Amniotic stem cell (primary cell): ENCODE data around the gene FITM1.
A peak's percentile ranks its signal among the peaks of the same experiment; 100 is the strongest.

Experiments used
- DNase-seq: peaks from one replicate; lab custom pipeline; 2025; lab: John Stamatoyannopoulos, UW

FITM1 gene

DNA sequence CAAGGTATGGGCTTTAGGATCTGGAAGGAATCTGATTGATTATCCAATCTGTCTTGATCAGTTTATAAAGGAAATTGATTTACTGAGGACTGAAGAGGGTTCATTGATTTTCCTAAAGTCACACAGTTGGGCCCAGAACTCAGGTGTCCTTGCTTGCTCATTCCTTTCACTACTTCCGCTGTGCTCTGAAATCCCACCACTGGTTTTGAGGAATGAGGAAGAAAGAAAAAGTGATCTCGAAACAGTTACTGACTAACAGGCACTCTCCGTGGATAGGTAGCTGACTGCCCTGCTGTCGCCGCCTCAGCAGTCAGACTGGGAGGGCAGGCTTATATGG, at the start of gene FITM1:
Gene FITM1 (plus strand): TSS at position 280 of the 337 bp plus-strand sequence. CDS start 905 bp downstream, outside the sequence.
- no peak for DNase-seq

- peak; percentile 18 for DNase-seq
These were observed 49.3 kb upstream of the FITM1 start for GRCh38 chr14:24080888-24081738.

DNA sequence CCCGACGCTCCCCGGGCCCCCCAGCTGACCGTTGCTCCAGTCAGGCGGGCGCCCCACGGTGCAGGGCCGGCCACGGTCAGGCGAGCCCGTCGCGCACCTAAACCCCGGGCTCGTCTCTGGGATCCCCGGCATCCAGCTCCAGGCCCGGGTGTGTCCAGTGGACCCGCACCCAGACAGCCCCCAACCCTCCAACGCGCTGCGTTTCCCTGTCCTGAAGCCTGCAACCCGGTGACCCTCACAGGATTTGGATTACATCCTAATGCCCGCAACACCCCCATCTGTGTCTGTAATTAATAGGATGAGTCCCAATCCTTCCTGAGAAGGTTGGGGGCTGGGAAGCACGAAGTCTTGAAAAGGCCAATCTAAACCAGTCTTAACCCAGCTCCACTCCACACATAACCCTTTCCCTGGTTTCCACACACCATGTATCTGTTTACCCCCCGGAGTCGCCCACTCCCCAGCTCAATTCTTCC, 48.7 kb upstream of the FITM1 start:
- DNase-seq = no peak

DNA sequence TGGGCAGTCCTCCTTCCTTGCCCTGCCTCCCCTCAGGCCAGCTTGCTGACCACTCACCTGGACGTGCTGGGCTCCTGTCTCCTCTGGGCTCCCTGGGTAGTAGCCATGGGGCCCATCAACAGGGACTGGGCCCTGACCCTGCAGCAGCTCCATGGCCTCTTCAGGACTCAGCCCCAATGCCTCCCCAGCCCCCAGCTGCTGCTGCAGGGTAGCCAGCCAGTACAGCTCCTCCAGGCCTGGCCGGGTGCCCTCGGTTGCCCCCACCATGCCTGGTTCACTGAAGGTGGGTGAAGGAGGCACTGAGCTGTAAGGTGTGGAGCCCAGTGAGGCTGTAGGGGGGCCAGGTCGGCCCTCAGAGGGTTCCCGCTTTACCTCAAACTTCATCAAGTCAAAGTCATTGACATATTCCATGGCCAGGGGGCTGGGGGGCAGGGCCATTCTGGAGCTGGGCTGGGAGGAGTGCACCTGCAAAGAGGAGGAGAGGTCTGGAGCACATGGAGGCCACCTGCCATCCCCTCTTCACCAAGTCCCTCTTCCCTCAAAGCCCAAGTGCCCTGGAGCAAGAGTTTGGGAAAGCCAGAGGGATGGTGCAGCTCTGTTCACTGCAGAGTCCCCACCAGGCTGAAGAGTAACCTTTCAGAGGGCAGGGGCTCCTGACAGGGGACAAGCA, 47.9 kb upstream of the FITM1 start:
- DNase-seq = no peak

DNA sequence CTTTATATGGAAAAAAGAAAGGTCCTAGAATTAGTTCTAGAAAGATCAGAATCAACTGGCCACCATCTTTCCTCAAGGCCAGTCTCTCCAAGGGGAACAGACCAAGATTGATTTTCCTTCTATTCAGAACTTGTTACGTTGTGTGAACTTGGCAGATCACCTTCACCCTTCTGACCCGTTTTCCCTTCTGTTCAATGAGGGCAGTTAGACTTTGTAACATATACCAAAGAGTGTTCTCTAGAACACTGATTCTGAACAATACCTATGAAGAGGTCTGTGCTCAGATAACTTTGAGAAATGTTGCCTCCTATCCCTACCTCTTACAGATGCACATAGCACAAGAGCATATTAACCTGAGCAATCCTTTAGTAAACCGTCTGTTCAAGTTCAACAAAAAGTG, 47.0 kb upstream of the FITM1 start:
- no peak for DNase-seq

GRCh38 chr14:24084440-24084839, 46.0 kb upstream of the FITM1 start:
- DNase-seq = no peak

DNA sequence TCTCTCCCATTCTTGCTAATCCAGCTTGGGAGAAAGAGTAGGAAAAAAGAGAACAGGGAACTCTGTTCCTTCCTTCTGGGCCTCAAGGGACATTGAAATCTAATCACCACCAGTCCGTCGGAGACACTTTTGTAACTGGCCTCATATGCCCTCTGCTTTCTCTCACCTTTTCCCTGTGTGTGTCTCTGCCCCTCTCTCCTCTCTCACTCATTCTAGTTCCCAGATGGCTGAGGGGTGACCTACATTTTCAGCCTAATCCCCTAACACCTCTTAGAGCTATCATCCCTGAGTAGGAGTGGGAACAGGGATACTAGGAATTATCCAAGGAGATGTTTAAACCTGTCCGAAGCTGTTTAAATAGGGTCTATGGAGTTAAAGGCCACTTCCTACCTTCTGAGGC, 45.2 kb upstream of the FITM1 start:
- DNase-seq = no peak

DNA sequence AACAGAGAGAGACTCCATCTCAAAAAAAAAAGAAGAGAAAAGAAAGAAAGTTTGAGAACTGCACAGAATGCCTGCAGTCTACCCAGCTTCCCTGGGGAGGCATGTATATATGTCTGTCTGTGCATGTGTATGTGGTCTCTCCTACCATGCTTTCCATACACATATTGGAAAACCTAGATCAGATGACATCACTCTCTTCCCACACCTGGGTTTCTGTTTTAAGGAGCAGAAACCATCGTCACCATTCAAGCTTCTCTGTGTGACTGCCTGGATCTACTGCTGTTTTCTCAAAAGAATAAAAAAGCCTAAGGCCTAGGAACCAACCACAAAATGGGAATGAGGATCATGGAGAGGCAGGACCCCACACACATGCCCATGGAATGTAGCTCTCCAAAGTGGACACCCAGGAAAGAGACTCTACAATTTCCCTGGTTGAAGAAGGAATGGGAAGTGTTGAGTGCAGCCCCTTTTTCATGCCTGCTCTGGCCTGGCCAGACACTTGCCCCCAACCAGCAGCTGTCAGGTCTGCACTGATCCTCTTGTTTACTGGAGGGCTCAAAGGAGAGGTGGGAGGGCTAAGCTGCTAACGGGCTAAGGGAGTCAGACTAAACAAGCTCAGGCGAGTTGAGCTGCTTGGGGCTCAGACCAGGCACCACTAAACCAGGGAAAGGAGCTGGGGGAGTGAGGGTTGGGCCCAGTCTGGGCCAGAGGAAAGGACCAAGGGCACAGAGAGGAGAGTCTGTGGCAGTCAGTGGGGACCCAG, 44.1 kb upstream of the FITM1 start:
- DNase-seq = no peak

- no peak for DNase-seq
These were observed 43.5 kb upstream of the FITM1 start for GRCh38 chr14:24087004-24087403.

- no peak for DNase-seq
These were observed 42.4 kb upstream of the FITM1 start for GRCh38 chr14:24088095-24088494.

DNA sequence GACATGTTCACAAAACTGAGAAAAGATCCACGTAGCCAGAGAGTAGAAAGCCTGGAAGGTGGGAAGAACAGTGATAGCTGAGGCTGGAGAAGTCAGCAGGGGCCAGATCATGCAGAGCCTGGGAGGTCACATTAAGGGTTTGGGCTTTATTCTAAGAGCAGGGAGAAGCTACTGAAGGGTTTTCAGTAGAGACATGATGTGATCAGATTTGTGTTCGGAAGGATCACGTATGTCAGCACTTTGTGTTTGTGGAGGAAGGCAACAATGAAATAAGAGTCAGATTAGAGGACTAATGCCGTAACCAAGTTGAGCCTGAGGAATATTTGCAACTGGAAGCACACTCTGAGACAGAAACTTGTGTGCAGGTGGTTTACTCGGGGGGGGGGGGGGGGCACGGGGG, 40.6 kb upstream of the FITM1 start:
- DNase-seq = no peak

DNA sequence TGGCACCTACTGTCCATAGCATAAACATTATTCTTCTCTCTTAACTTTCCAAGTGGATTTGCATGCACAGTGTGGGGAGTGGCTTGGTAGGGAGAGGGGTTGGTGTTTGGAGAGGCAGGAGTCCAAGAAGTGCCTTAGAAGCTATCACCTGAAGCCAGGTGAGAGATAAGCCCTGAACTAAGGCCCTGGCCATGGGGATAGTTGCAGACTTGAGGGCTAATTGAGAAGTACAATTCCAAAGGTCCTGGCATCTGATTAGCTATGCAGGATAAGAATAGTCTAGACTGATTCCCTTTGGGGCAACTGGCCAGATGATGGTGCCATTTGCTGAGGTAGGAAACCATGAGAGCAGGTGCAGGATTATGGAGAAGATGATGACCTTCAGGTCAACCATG, 38.4 kb upstream of the FITM1 start:
- no peak for DNase-seq

- DNase-seq = no peak
These were observed 37.8 kb upstream of the FITM1 start for GRCh38 chr14:24092505-24093206.

DNA sequence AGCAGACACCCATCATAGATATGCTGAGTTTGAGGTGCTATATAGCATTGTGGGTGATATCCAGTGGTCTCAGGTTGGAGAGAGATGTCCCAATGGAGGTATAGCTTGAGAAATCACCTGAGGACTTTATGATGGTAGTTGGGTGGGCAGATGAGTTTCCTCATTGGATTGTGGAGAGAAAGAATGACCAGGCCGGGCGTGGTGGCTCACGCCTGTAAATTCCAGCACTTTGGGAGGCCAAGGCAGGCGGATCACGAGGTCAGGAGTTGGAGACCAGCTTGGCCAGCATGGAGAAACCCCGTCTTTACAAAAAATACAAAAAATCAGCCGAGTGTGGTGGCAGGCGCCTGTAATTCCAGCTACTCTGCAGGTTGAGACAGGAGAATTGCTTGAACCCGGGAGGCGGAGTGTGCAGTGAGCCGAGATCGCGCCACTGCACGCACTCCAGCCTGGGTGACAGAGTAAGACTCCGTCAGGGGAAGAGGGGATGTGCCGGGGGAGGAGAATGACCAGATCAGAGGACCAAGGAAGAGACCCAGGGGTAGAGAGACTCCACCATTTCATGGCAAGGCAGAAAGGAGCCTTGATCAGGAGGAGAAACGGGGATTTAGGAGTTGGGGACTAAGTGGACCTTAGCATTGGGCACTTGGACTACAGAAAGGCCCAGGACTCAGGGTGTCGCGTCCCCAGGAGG, 37.1 kb upstream of the FITM1 start:
- DNase-seq = no peak

GRCh38 chr14:24093901-24094840, 36.3 kb upstream of the FITM1 start, which contains the start of gene PCK2:
Gene PCK2, plus strand, starts transcription at chr14:24094311. Its CDS starts 95 bp downstream, at chr14:24094406.
- peak; percentile 82 for DNase-seq

- no peak for DNase-seq
These were observed 35.6 kb upstream of the FITM1 start for GRCh38 chr14:24094841-24095270.

GRCh38 chr14:24095271-24096068, 35.0 kb upstream of the FITM1 start:
- no peak for DNase-seq

- no peak for DNase-seq
These were observed 33.8 kb upstream of the FITM1 start for GRCh38 chr14:24096545-24097181.
